ENCODE data around the gene PRR13. TPM values are rescaled to one million over a fixed set of nuclear protein-coding genes. Genes with fewer than 3 reads are reported as not detected.

Gene PRR13, protein sequence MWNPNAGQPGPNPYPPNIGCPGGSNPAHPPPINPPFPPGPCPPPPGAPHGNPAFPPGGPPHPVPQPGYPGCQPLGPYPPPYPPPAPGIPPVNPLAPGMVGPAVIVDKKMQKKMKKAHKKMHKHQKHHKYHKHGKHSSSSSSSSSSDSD
- total RNA-seq (2022; extraction: Qiagen RNA extraction; ENCODE audit: low read depth): 298 to 414 TPM (median 381 TPM) in 5 replicates

DNA sequence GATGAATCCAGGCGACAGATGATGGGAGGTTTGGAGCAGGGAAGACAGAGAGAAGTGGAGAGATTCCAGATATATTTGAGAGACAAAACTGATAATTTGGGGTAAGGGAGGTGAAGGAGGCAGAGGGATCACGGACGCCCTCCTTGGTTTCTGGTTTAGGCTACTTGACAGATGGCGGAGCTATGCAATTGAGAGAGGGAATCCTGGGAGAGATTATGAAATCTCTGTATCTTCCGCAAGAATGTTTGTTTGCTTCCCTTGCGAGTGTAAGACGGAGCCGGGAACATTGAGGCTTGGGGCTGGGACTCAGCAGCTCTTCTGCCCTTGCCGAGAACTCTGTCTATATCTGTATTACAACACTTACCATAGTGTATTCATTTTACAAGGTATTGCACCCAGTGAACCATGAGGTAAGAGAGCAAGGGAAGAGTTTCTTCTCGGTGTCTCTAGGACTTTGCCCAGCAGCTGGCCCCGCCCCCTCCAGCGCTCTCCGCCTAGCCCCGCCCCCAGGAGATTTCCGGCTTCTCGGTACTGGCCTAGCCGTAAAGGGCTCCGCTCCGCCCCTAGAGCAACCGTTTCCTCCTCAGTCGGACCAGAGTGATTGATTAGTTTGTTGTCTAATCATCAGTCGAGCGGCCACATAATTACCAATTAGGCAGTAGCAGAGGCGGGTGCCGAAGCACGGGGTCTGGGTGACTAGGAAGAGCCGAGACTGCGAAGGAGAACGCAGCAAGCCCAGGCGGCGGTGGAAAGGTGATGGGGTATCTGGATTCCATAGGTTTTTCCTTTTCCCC lies at the start of gene PRR13:
Gene PRR13 (plus strand): TSS at position 695 of the 794 bp plus-strand sequence. CDS start 981 bp downstream, outside the sequence.

DNA sequence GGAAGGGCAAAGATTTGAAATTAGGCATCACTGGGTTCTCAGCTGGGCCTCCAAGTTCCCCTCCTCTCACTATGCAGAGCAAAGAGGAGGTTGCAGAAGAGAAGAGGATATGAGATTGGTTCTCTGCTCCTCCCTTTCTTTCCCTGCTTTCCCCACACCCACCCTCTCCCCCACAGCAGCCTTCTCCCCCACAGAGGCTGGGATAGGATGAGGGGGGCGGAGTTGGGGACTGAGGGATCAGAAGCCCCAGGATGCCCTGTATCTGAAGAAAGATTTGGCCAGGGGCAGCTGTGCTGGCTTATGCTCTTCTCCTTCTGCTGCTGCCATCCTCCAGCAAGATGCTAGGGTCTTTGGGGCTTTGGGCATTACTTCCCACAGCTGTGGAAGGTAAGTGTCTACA lies 17.9 kb upstream of the PRR13 start, which contains the start of gene AMHR2:
Gene AMHR2 (plus strand): TSS at position 259 of the 400 bp plus-strand sequence. CDS start 80 bp downstream, at position 339.

DNA sequence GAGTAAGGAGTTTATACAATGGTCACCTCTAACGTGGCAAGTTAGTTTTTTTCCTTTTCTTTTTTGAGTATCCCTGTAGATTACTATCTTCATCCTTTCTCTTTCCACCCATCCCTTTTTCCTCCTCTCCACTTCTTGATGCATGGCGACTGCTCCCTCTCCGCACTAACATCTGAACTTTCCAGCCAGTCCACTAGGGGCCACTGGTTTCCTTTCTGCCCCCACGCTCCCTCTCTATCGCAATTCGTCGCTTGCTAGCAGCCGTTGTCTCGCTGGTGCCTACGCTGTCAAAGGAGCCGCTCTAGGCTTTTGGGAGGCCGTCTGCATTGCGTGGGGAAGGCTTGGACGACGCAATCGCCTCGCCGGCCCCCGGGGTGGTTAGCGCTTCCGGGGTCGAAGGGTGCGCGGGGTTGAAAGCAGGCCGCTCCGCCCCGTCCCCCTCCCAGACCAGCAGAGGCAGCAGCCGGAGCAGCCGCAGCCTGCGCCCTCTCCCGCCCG lies 10.2 kb downstream of the PRR13 start, which contains the start of gene PCBP2:
Gene PCBP2 (plus strand): TSS at position 442 of the 498 bp plus-strand sequence. CDS start 2,699 bp downstream, outside the sequence.

Other genes starting within 250 kb of the PRR13 start
- gene ITGB7, start 234.5 kb upstream of the PRR13 start, total RNA-seq (2022; extraction: Qiagen RNA extraction; ENCODE audit: low read depth): 0.23 to 0.59 TPM (median 0.45 TPM) in 5 replicates
- gene RARG, start 209.5 kb upstream of the PRR13 start, total RNA-seq (2022; extraction: Qiagen RNA extraction; ENCODE audit: low read depth): 22.0 to 29.7 TPM (median 26.0 TPM) in 5 replicates
- 15.6 to 22.5 TPM (median 18.2 TPM) in 5 replicates for gene ESPL1, start 173.4 kb upstream of the PRR13 start, total RNA-seq (2022; extraction: Qiagen RNA extraction; ENCODE audit: low read depth)
- gene PFDN5, start 146.2 kb upstream of the PRR13 start, total RNA-seq (2022; extraction: Qiagen RNA extraction; ENCODE audit: low read depth): 469 to 596 TPM (median 550 TPM) in 5 replicates
- gene MYG1, start 142.0 kb upstream of the PRR13 start, total RNA-seq (2022; extraction: Qiagen RNA extraction; ENCODE audit: low read depth): 74.9 to 114 TPM (median 93.0 TPM) in 5 replicates
- gene AAAS, start 120.1 kb upstream of the PRR13 start, total RNA-seq (2022; extraction: Qiagen RNA extraction; ENCODE audit: low read depth): 73.4 to 84.3 TPM (median 77.9 TPM) in 5 replicates
- gene SP7, start 105.4 kb upstream of the PRR13 start, total RNA-seq (2022; extraction: Qiagen RNA extraction; ENCODE audit: low read depth): not detected in 5 replicates
- 16.0 to 26.2 TPM (median 24.0 TPM) in 5 replicates for gene SP1, start 61.6 kb upstream of the PRR13 start, total RNA-seq (2022; extraction: Qiagen RNA extraction; ENCODE audit: low read depth)
- gene AMHR2, start 17.9 kb upstream of the PRR13 start, total RNA-seq (2022; extraction: Qiagen RNA extraction; ENCODE audit: low read depth): 1.1 to 2.8 TPM (median 1.6 TPM) in 5 replicates
- gene PCBP2, start 10.4 kb downstream of the PRR13 start, total RNA-seq (2022; extraction: Qiagen RNA extraction; ENCODE audit: low read depth): 621 to 677 TPM (median 657 TPM) in 5 replicates
- gene MAP3K12, start 57.7 kb downstream of the PRR13 start, total RNA-seq (2022; extraction: Qiagen RNA extraction; ENCODE audit: low read depth): 10.7 to 14.9 TPM (median 13.7 TPM) in 5 replicates
- gene TARBP2, start 59.5 kb downstream of the PRR13 start, total RNA-seq (2022; extraction: Qiagen RNA extraction; ENCODE audit: low read depth): 45.4 to 59.2 TPM (median 53.8 TPM) in 5 replicates
- gene NPFF, start 65.8 kb downstream of the PRR13 start, total RNA-seq (2022; extraction: Qiagen RNA extraction; ENCODE audit: low read depth): not detected in 5 replicates
- gene ATF7, start 184.6 kb downstream of the PRR13 start, total RNA-seq (2022; extraction: Qiagen RNA extraction; ENCODE audit: low read depth): 14.8 to 19.1 TPM (median 18.2 TPM) in 5 replicates
- 599 to 698 TPM (median 687 TPM) in 5 replicates for gene ATP5MC2, start 234.3 kb downstream of the PRR13 start, total RNA-seq (2022; extraction: Qiagen RNA extraction; ENCODE audit: low read depth)

All from A549 treated with RU486 at 1 μM for 4 hours (cell line).